H1 (cell line): ENCODE results near the gene RIBC2. TPM values are rescaled to one million over a fixed set of nuclear protein-coding genes. Genes with fewer than 3 reads are reported as not detected.

Source experiments
- CTCF ChIA-PET: fragments of 300-600 bp; sonication (Branson Sonifier 250); formaldehyde crosslinking; loops from one replicate; lab custom pipeline; 2021; ENCODE audit not compliant: partially characterized antibody; lab: Charles Lee
- POLR2A ChIA-PET: fragments of 300-600 bp; sonication (Branson Sonifier 250); formaldehyde crosslinking; loops from one replicate; lab custom pipeline; 2021; ENCODE audit warnings: inconsistent platforms; ENCODE audit not compliant: partially characterized antibody; lab: Charles Lee
- DNase-seq, 2 experiments: peaks; one replicate each; pipeline versions ENCODE4 v3.0.0 to v3.0.0-alpha.2; 2010 to 2022; ENCODE audit warnings: low spot score in 2 of 2, low read depth in 1 of 2, mixed read lengths in 1 of 2
- FAIRE-seq: peaks from 2 replicates; lab custom pipeline; 2011; peaks lifted over from hg19 to GRCh38; lab: Jason Lieb, UNC
- H2AFZ ChIP-seq: 2 replicates; pipeline ENCODE4 v1.8.1; 2012; ENCODE audit warnings: low read length, inconsistent platforms
- H2AK5ac ChIP-seq: 2 replicates; pipeline ENCODE4 v1.6.1; 2013; ENCODE audit warnings: low read depth, low read length
- H2BK120ac ChIP-seq: replicated peaks from 2 replicates; pipeline ENCODE3; 2013; ENCODE audit warnings: low read depth, low read length, inconsistent platforms
- H2BK12ac ChIP-seq: 2 replicates; pipeline ENCODE4 v1.6.1; 2013; ENCODE audit warnings: low read depth, low read length
- H2BK15ac ChIP-seq: 2 replicates; pipeline ENCODE4 v1.6.1; 2013; ENCODE audit warnings: low read length
- H2BK20ac ChIP-seq: 2 replicates; pipeline ENCODE4 v1.6.1; 2013; ENCODE audit warnings: low read length
- H2BK5ac ChIP-seq: 2 replicates; pipeline ENCODE4 v1.6.1; 2013; ENCODE audit warnings: low read depth, low read length
- H3K14ac ChIP-seq: 2 replicates; pipeline ENCODE4 v1.6.1; 2013; ENCODE audit warnings: inconsistent platforms; ENCODE audit not compliant: insufficient read length
- H3K18ac ChIP-seq: 2 replicates; pipeline ENCODE4 v1.6.1; 2013; ENCODE audit warnings: low read length; ENCODE audit errors: extremely low read depth
- H3K23ac ChIP-seq: 2 replicates; pipeline ENCODE4 v1.6.1; 2013; ENCODE audit warnings: inconsistent platforms; ENCODE audit not compliant: insufficient read length
- H3K23me2 ChIP-seq: 2 replicates; pipeline ENCODE4 v1.6.1; 2013; ENCODE audit warnings: low read depth, low read length
- H3K27ac ChIP-seq: 2 replicates; pipeline ENCODE4 v1.6.1; 2011; ENCODE audit warnings: low read depth, low read length, inconsistent platforms
- H3K27me3 ChIP-seq, 4 experiments: replicated peaks in 1 of 4; 1 replicate in 1 of 4; 2 replicates in 3 of 4; pipeline versions ENCODE4 v1.6.1 to v1.8.1; 2011 to 2013; ENCODE audit warnings: low read length in 3 of 4, mild to moderate bottlenecking in 3 of 4, inconsistent platforms in 2 of 4, mixed read lengths in 2 of 4, moderate library complexity in 1 of 4; ENCODE audit not compliant: control insufficient read depth in 3 of 4, insufficient read depth in 3 of 4; ENCODE audit errors: extremely low read depth in 1 of 4
- H3K36me3 ChIP-seq, 4 experiments: 2 replicates each; pipeline versions ENCODE4 v1.6.1 to v1.8.1; 2011 to 2013; ENCODE audit warnings: mild to moderate bottlenecking in 4 of 4, low read length in 3 of 4, moderate library complexity in 2 of 4, control low read depth in 1 of 4, inconsistent platforms in 1 of 4; ENCODE audit not compliant: insufficient read depth in 4 of 4, control insufficient read depth in 2 of 4
- H3K4ac ChIP-seq: replicated peaks from 2 replicates; pipeline ENCODE3; 2013; ENCODE audit warnings: low read length, low read depth, mixed read lengths, inconsistent platforms; ENCODE audit not compliant: insufficient read length
- H3K4me1 ChIP-seq, 4 experiments: replicated peaks in 1 of 4; 1 replicate in 1 of 4; 2 replicates in 3 of 4; pipeline versions ENCODE4 v1.6.1 to v1.8.1; 2011 to 2013; ENCODE audit warnings: low read length in 3 of 4, inconsistent platforms in 2 of 4, mixed read lengths in 1 of 4; ENCODE audit not compliant: insufficient read depth in 4 of 4, control insufficient read depth in 3 of 4
- H3K4me2 ChIP-seq, 2 experiments: 2 replicates each; pipeline versions ENCODE4 v1.6.1 to v1.8.1; 2011 to 2013; ENCODE audit warnings: low read depth in 2 of 2, low read length in 2 of 2, control low read depth in 1 of 2, inconsistent platforms in 1 of 2, mild to moderate bottlenecking in 1 of 2; ENCODE audit not compliant: insufficient read depth in 1 of 2
- H3K4me3 ChIP-seq, 4 experiments: fragments of 200-600, 300-600 bp in 1 of 4; sonication (generic), shearing (Covaris generic), sonication (Bioruptor Twin) in 1 of 4; 2 replicates each; pipeline versions ENCODE4 v1.5.1 to v1.8.1; 2011 to 2016; ENCODE audit warnings: low read length in 4 of 4, low read depth in 3 of 4, control low read depth in 2 of 4, inconsistent platforms in 2 of 4, mild to moderate bottlenecking in 2 of 4, mixed read lengths in 1 of 4, moderate library complexity in 1 of 4; ENCODE audit not compliant: insufficient read depth in 2 of 4; ENCODE audit errors: extremely low read depth in 1 of 4
- H3K56ac ChIP-seq: replicated peaks from 2 replicates; pipeline ENCODE3; 2013; ENCODE audit warnings: low read depth, mild to moderate bottlenecking, mixed read lengths, low read length, inconsistent platforms; ENCODE audit not compliant: insufficient read length
- H3K79me1 ChIP-seq: 2 replicates; pipeline ENCODE4 v1.6.1; 2013; ENCODE audit warnings: low read depth, low read length, control low read depth
- H3K79me2 ChIP-seq, 2 experiments: 2 replicates each; pipeline versions ENCODE4 v1.6.1 to v1.8.1; 2012 to 2013; ENCODE audit warnings: low read length in 2 of 2, mild to moderate bottlenecking in 2 of 2, inconsistent platforms in 1 of 2; ENCODE audit not compliant: insufficient read depth in 2 of 2, control insufficient read depth in 1 of 2
- H3K9ac ChIP-seq, 4 experiments: replicated peaks in 1 of 4; 1 replicate in 1 of 4; 2 replicates in 3 of 4; pipeline versions ENCODE4 v1.6.1 to v1.8.1; 2011 to 2013; ENCODE audit warnings: low read depth in 3 of 4, low read length in 3 of 4, control low read depth in 2 of 4, mild to moderate bottlenecking in 2 of 4, moderate library complexity in 2 of 4, inconsistent platforms in 1 of 4; ENCODE audit errors: extremely low read depth in 1 of 4
- H3K9me3 ChIP-seq, 2 experiments: 2 replicates each; pipeline versions ENCODE4 v1.6.1 to v1.8.1; 2012 to 2013; ENCODE audit warnings: mild to moderate bottlenecking in 2 of 2, moderate library complexity in 2 of 2, control low read depth in 1 of 2, inconsistent platforms in 1 of 2, low read depth in 1 of 2, low read length in 1 of 2, mixed read lengths in 1 of 2; ENCODE audit not compliant: insufficient read depth in 2 of 2
- H4K20me1 ChIP-seq, 2 experiments: replicated peaks in 1 of 2; 2 replicates each; pipeline versions ENCODE3 to v1.8.1; 2011 to 2013; ENCODE audit warnings: inconsistent platforms in 2 of 2, low read length in 2 of 2, mild to moderate bottlenecking in 1 of 2; ENCODE audit not compliant: insufficient read depth in 2 of 2, control insufficient read depth in 1 of 2
- H4K5ac ChIP-seq: 2 replicates; pipeline ENCODE4 v1.6.1; 2013; ENCODE audit warnings: low read length, low read depth, mixed read lengths, inconsistent platforms; ENCODE audit not compliant: insufficient read length
- H4K8ac ChIP-seq: 2 replicates; pipeline ENCODE4 v1.8.0; 2013; ENCODE audit warnings: mild to moderate bottlenecking, moderate library complexity, low read length, inconsistent platforms; ENCODE audit not compliant: insufficient read depth; ENCODE audit errors: extremely low read depth
- H4K91ac ChIP-seq: replicated peaks from 2 replicates; pipeline ENCODE3; 2013; ENCODE audit warnings: low read length, mixed read lengths, inconsistent platforms; ENCODE audit not compliant: insufficient read length
- POLR2A ChIP-seq, 2 experiments: IDR thresholded peaks; 1 replicate in 1 of 2; 2 replicates in 1 of 2; pipeline ENCODE4 v1.6.1; 2011; ENCODE audit warnings: low read depth in 2 of 2, low read length in 2 of 2, mild to moderate bottlenecking in 2 of 2; ENCODE audit errors: control extremely low read depth in 1 of 2
- SIN3A ChIP-seq, 2 experiments: IDR thresholded peaks in 1 of 2; conservative IDR thresholded peaks in 1 of 2; 2 replicates each; pipeline ENCODE4 v1.6.1; 2011 to 2012; ENCODE audit warnings: low read length in 2 of 2, improper control_type of control experiment in 1 of 2, low read depth in 1 of 2, mild to moderate bottlenecking in 1 of 2
- WGBS, 2 experiments: shearing (Covaris generic) in 1 of 2; methylation state at CpG; one replicate each; pipeline versions ENCODE4 v1.1.6 to v1.1.7; 2013 to 2015; ENCODE audit warnings: low lambda C conversion rate in 2 of 2, mixed read lengths in 2 of 2, inconsistent platforms in 1 of 2, low coverage in 1 of 2, missing lambda C conversion rate in 1 of 2; ENCODE audit not compliant: insufficient replicate concordance in 2 of 2, insufficient coverage in 1 of 2, insufficient read length in 1 of 2; ENCODE audit errors: extremely low coverage in 1 of 2, missing lambda C conversion rate in 1 of 2; 5-methylcytosine and 5-hydroxymethylcytosine counted together
- polyA plus RNA-seq, 7 experiments: library from polyadenylated mRNA; depleted of rRNA in 3 of 7; stranded (reverse) in 5 of 7; unstranded in 2 of 7; fragments of >200 nt in 5 of 7; fragments of 200-250 nt in 2 of 7; gene quantifications; 1 replicate in 5 of 7; 2 replicates in 1 of 7; 4 replicates in 1 of 7; pipeline versions ENCODE4 v1.2.1 to v1.2.3, GENCODE V29; 2011 to 2013; ENCODE audit warnings: missing spikeins in 2 of 7, mixed read lengths in 2 of 7
- total RNA-seq: library from RNA; stranded (reverse); fragmentation: NEBNext Ultra II Directional; extraction: Animal tissue kit (Norgen Biotek cat#: 25700); gene quantifications from 2 replicates; pipeline ENCODE4 v1.2.1, GENCODE V29; 2021

RIBC2 gene
- total and polyA plus RNA-seq, 2 of the 8 experiments (the other 6 are each of a cell fraction or from before 2014, with no cell fraction given) = 0.79 to 2.1 TPM

- Histone ChIP-seq H3K4ac (no peak overlapping the region), H4K20me1 (peaks cover 0 to 2% of the 10 kb centered on the region in 2 experiments), H3K79me1 (no peaks in the 10 kb centered on the region), H2AK5ac (no peak overlapping the region), H2BK12ac (no peak overlapping the region), H3K56ac (no peak overlapping the region), H2BK20ac (no peak overlapping the region), H3K4me2 (no peak overlapping the region), H2BK5ac (no peak overlapping the region), H3K23ac (no peak overlapping the region), H3K27ac (no peak overlapping the region), H3K9me3 (no peaks in the 10 kb centered on the region), H3K36me3 (no peaks in the 10 kb centered on the region), H3K27me3 (no peaks in the 10 kb centered on the region), H4K5ac (no peak overlapping the region), H4K91ac (no peak overlapping the region), H2BK120ac (no peak overlapping the region), H3K9ac (no peak overlapping the region), H3K14ac (no peak overlapping the region), H4K8ac (no peak overlapping the region), H3K4me1 (peaks cover 0 to 5% (median 0%) of the 10 kb centered on the region in 4 experiments; a peak in 1 of 7 replicates), H3K23me2 (no peaks in the 10 kb centered on the region), H3K4me3 (no peak overlapping the region), H3K18ac (no peak overlapping the region), H2BK15ac (no peak overlapping the region), H3K79me2 (no peaks in the 10 kb centered on the region), H2AFZ (no peak overlapping the region)
- 71% methylated on average over 7 of the region's 19 CpGs; no CpG with 5 or more reads in 1 of the 2 experiments for WGBS, 2 experiments
- FAIRE-seq (no peak), DNase-seq (no peak)
- ChIA-PET POLR2A (no interaction called here), CTCF (interaction anchor here (1.9 kb wide), 1 partner anchor 13 kb away, joined by 4 read pairs; no protein-coding TSS in a partner anchor)
- TF ChIP-seq POLR2A (IDR thresholded peaks at IDR 0.05; ENCODE audit: control extremely low read depth in 1 of 2, low read depth in 2 of 2, low read length in 2 of 2) (no peak), SIN3A (conservative IDR thresholded peaks at IDR 0.05 in 1 of 2, IDR thresholded peaks at IDR 0.05 in 1 of 2; ENCODE audit: low read depth in 1 of 2, low read length in 2 of 2) (no peak)
Observed at GRCh38 chr22:45430871-45431270, 17.4 kb downstream of the RIBC2 start.
